Testis (tissue), 2 donors: Measurements from ENCODE around the gene TMUB1.

ENCODE experiments used
- CTCF ChIP-seq, 3 experiments: fragments of 450-650 bp in 2 of 3; fragments of 200-600 bp in 1 of 3; sonication (generic) in 1 of 3; IDR thresholded peaks; one replicate each; pipeline ENCODE4 v1.5.1; 2016 to 2019; ENCODE audit warnings: antibody characterized with exemption in 3 of 3, mild to moderate bottlenecking in 2 of 3, moderate library complexity in 1 of 3
- POLR2A ChIP-seq: fragments of 450-650 bp; IDR thresholded peaks from one replicate; pipeline ENCODE4 v1.6.1; 2017; ENCODE audit warnings: antibody characterized with exemption, mild to moderate bottlenecking, moderate library complexity

GRCh38 chr7:151122276-151122675 is 39.0 kb upstream of the TMUB1 start:
- no peak for TF ChIP-seq POLR2A
- peak in 1 of 3 experiments; percentile 55 for TF ChIP-seq CTCF (IDR thresholded peaks at IDR 0.05)
